ENCODE data around the gene TTC28. TPM values are rescaled to one million over a fixed set of nuclear protein-coding genes. Genes with fewer than 3 reads are reported as not detected.
"Not testable (repeated sequence)": the region's sequence is repeated elsewhere in the genome, so short reads cannot be mapped to it uniquely, and the experiment has no call there.

TTC28 gene
- polyA plus RNA-seq, 12 donors = 20.5 to 38.3 (median 28.6) TPM

GRCh38 chr22:28187612-28188011, 492.0 kb downstream of the TTC28 start:
- DNase-seq = no peak

GRCh38 chr22:28186641-28187040, 493.0 kb downstream of the TTC28 start:
- no peak for DNase-seq

DNA sequence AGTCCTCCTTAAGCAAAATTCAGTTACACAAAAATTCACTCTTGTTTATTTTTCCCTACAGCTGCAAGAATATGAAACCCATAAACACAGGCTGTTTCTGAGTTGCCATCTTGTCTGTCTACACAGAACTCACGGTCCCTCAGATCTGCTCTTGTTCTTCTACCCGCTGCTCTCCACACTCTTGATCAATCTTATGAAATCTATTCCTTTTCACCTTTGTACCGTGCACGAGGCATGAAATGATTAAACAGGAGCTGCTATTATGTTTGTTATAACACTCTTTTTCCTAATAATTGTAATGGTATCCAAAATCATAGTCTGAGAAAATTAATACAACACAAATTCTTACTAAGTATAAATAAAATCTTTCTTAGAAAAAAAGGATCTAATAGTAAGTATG, 494.5 kb downstream of the TTC28 start:
- no peak for DNase-seq

DNA sequence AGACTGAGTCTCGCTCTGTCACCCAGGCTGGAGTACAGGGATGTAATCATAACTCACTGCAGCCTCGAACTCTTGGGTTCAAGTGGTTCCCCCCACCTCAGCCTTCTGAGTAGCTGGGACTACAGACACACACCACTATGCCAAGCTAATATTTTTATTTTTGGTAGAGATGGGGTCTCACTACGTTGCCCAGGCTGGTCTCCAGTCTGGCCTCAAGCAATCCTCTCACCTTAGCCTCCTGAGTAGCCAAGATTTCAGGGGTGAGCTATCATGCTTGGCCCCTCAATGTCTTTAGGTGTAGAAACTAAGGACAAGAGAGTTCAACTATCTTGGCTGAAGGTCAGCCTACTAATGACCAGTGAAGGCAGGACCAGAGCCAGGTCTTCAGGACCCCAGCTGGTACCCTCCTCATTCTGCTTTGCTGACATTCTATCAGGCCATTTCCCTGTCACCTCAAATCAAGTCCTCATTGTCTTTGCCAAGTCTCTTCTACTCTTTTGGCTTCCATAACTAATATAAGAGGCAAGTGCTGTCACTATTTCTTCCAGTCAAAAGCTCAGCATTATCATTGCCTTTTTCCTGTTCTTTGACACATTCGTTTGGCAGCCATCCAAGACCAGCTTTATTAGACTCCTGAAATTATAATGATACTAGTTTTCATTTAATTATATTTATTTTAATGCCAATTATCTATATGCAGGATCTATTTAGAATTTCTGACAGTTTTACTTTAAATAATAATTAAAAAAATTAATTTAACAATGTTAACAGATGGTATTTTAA, 496.4 kb downstream of the TTC28 start:
- no peak for DNase-seq

- no peak for DNase-seq
Observed at GRCh38 chr22:28180804-28181731, 498.6 kb downstream of the TTC28 start.

GRCh38 chr22:28179392-28179791, 500.2 kb downstream of the TTC28 start:
- no peak for DNase-seq

GRCh38 chr22:28175730-28176492, 503.7 kb downstream of the TTC28 start:
- no peak for DNase-seq

GRCh38 chr22:28174509-28174908, 505.1 kb downstream of the TTC28 start:
- DNase-seq = no peak

DNA sequence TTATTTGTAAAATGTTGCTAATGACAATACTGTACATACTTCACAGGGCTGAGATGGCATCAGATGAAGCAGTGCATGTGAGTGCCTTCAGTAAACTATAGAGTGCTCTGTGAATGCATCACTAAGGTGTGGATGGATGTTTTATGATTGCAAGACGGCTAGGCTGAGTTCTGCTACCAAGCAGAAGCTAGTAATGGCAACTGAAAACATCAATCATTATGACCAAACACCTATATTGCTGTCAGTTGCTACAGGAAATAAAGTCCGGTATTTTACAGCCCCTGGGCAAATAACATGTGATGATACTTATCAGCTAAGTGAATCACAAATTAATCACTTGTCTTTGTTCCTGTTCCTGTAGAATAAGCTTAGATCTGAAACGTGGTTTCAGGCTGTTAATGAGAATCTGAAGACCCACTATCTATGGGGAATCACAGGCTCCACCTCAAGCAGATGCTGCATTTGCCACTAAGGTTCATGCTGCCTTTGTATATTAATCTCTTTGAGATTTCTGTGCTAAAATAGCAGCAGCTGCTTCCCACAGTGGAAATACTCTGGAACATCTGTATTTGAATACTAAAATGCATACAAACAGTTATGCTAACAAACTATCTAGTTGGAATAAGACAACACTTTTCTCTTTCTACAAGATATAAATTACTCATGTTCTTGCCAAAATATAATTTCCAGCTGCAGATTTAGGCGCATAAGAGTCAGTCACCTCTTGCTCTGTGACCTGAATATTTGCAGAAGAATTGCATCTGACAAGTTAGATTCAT, 506.6 kb downstream of the TTC28 start:
- no peak for DNase-seq

GRCh38 chr22:28171712-28172111, 507.9 kb downstream of the TTC28 start:
- DNase-seq = no peak

- no peak for DNase-seq
Observed at GRCh38 chr22:28171115-28171514, 508.5 kb downstream of the TTC28 start.

DNA sequence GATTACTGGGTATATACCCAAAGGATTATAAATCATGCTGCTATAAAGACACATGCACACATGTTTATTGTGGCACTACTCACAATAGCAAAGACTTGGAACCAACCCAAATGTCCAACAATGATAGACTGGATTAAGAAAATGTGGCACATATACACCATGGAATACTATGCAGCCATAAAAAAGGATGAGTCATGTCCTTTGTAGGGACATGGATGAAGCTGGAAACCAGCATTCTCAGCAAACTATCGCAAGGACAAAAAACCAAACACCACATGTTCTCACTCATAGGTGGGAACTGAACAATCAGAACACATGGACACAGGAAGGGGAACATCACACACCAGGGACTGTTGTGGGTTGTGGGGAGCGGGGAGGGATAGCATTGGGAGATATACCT, 510.3 kb downstream of the TTC28 start:
- DNase-seq = not testable (repeated sequence)

GRCh38 chr22:28155808-28156207, 523.8 kb downstream of the TTC28 start:
- DNase-seq = no peak

- no peak for DNase-seq
Observed at GRCh38 chr22:28154861-28155260, 524.8 kb downstream of the TTC28 start.

- no peak for DNase-seq
Observed at GRCh38 chr22:28151151-28151816, 528.4 kb downstream of the TTC28 start.

- DNase-seq = no peak
Observed at GRCh38 chr22:28148816-28149465, 530.7 kb downstream of the TTC28 start.

GRCh38 chr22:28147401-28147800, 532.2 kb downstream of the TTC28 start:
- DNase-seq = no peak

GRCh38 chr22:28146401-28147314, 533.0 kb downstream of the TTC28 start:
- no peak for DNase-seq
